Measurements from ENCODE around the gene AIMP2. TPM values are rescaled to one million over a fixed set of nuclear protein-coding genes. Genes with fewer than 3 reads are reported as not detected.

The AIMP2 gene
- 79.6 and 83.9 TPM in 2 replicates for total RNA-seq

GRCh38 chr7:6008668-6009611, at the start of gene AIMP2, which contains the start of gene PMS2:
Gene AIMP2 (plus strand): TSS chr7:6009272. CDS start chr7:6009364, 92 bp downstream.
Gene PMS2 (minus strand): TSS chr7:6009049. CDS start chr7:6009019, 30 bp downstream.

DNA sequence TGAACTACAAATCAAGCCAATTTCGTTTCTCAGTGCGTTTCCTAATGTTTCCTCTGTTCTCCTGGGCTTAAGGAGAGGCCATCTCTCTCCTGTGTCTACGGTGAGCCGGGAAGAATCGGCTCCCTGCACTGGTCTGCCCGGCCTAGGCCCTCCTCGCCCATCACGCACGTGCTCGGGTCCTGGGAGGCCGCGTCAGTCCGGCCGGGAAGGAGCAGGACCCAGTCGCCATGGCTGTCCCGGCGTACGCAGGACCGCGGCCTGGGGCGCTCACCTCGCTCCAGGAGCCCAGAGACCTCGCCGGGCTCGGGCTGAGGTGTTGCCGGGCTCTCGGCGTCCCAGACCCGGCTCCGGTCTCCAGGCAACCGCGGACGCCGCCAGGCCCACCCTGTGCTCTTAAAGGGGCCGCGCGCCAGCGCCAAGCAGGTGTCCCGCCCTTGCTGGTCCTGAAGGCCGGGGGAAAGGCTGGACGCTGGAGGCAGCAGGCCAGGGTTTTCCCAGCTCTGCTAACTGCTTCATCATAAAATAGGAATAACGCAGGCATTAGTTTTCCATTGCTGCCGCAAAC, 38.6 kb upstream of the AIMP2 start, which contains the start of gene RSPH10B:
RSPH10B (minus strand) TSS at position 343 of the 565 bp plus-strand sequence. CDS start 3,573 bp downstream, outside the sequence.

GRCh38 chr7:6030988-6031387, 21.9 kb downstream of the AIMP2 start, which contains the start of gene ANKRD61:
Gene ANKRD61 (plus strand): TSS chr7:6031376. CDS start chr7:6031376, 0 bp downstream.

Other genes starting within 250 kb of the AIMP2 start
- 15.4 and 18.3 TPM in 2 replicates for gene RNF216, start 227.6 kb upstream of the AIMP2 start, total RNA-seq
- gene OCM, start 128.5 kb upstream of the AIMP2 start, total RNA-seq = not detected in 2 replicates
- 50.8 and 105 TPM in 2 replicates for gene CCZ1, start 110.5 kb upstream of the AIMP2 start, total RNA-seq
- gene RSPH10B, start 38.6 kb upstream of the AIMP2 start, total RNA-seq = not detected in 2 replicates
- gene PMS2, start 223 bp upstream of the AIMP2 start, total RNA-seq = 12.2 and 12.5 TPM in 2 replicates
- gene ANKRD61, start 22.1 kb downstream of the AIMP2 start, total RNA-seq = not detected in 2 replicates
- 162 and 192 TPM in 2 replicates for gene EIF2AK1, start 49.9 kb downstream of the AIMP2 start, total RNA-seq
- gene USP42, start 95.7 kb downstream of the AIMP2 start, total RNA-seq = 3.2 and 5.8 TPM in 2 replicates